ENCODE results near the gene KCMF1.

KCMF1 gene

GRCh38 chr2:85033388-85033787 lies 62.4 kb downstream of the KCMF1 start:
- Histone ChIP-seq H3K27me3 (ENCODE audit: low read length) (no peaks in the 10 kb centered on the region), H3K79me2 (ENCODE audit: insufficient read depth, low read length) (peaks cover 27% of the 10 kb centered on the region), H3F3A (ENCODE audit: insufficient read depth) (no peaks in the 10 kb centered on the region), H2AFZ (ENCODE audit: low read depth, low read length, severe bottlenecking) (no peak overlapping the region), H4K20me1 (ENCODE audit: low read depth, low read length) (peaks cover 5% of the 10 kb centered on the region; the same call in 1 of the 2 replicates), H3K9me3 (ENCODE audit: insufficient read depth, low read length) (no peaks in the 10 kb centered on the region), H3K9ac (ENCODE audit: low read length) (no peak overlapping the region), H3K4me3 (ENCODE audit: insufficient read depth, low read length, poor library complexity, severe bottlenecking) (no peak overlapping the region), H3K4me2 (ENCODE audit: low read depth, low read length, poor library complexity, severe bottlenecking) (no peak overlapping the region), H3K27ac (ENCODE audit: low read depth, low read length) (no peak overlapping the region), H3K36me3 (ENCODE audit: low read length) (peaks cover 20% of the 10 kb centered on the region; the same call in 1 of the 2 replicates), H3K9me2 (replicated peaks; ENCODE audit: insufficient read depth, low read length) (no peaks in the 10 kb centered on the region)
- no peak for TF ChIP-seq EZH2phosphoT487 (conservative IDR thresholded peaks at IDR 0.05; ENCODE audit: low read length)
- TF ChIP-seq CTCF (IDR thresholded peaks at IDR 0.05; ENCODE audit: insufficient read depth, low read length, poor library complexity, severe bottlenecking) = no peak

GRCh38 chr2:85034158-85034557 lies 63.2 kb downstream of the KCMF1 start:
- no peak overlapping the region for H3K4me3 ChIP-seq (ENCODE audit: insufficient read depth, low read length, poor library complexity, severe bottlenecking)
- H3K4me2 ChIP-seq (ENCODE audit: low read depth, low read length, poor library complexity, severe bottlenecking) = no peak overlapping the region
- no peak for TF ChIP-seq EZH2phosphoT487 (conservative IDR thresholded peaks at IDR 0.05; ENCODE audit: low read length)
- no peak for TF ChIP-seq CTCF (IDR thresholded peaks at IDR 0.05; ENCODE audit: insufficient read depth, low read length, poor library complexity, severe bottlenecking)
- peaks cover 5% of the 10 kb centered on the region; the same call in 1 of the 2 replicates for H4K20me1 ChIP-seq (ENCODE audit: low read depth, low read length)
- H3K79me2 ChIP-seq (ENCODE audit: insufficient read depth, low read length) = peaks cover 27% of the 10 kb centered on the region
- peaks cover 20% of the 10 kb centered on the region; the same call in 1 of the 2 replicates for H3K36me3 ChIP-seq (ENCODE audit: low read length)
- H3K9me2 ChIP-seq (replicated peaks; ENCODE audit: insufficient read depth, low read length) = no peaks in the 10 kb centered on the region
- H3K27me3 ChIP-seq (ENCODE audit: low read length) = no peaks in the 10 kb centered on the region
- H3K9me3 ChIP-seq (ENCODE audit: insufficient read depth, low read length) = no peaks in the 10 kb centered on the region
- no peak overlapping the region for H3K27ac ChIP-seq (ENCODE audit: low read depth, low read length)
- H3K9ac ChIP-seq (ENCODE audit: low read length) = no peak overlapping the region
- H2AFZ ChIP-seq (ENCODE audit: low read depth, low read length, severe bottlenecking) = no peak overlapping the region
- H3F3A ChIP-seq (ENCODE audit: insufficient read depth) = no peaks in the 10 kb centered on the region

GRCh38 chr2:85037622-85038021 lies 66.7 kb downstream of the KCMF1 start:
- H4K20me1 ChIP-seq (ENCODE audit: low read depth, low read length) = peaks cover 5% of the 10 kb centered on the region; the same call in 1 of the 2 replicates
- H3K79me2 ChIP-seq (ENCODE audit: insufficient read depth, low read length) = peaks cover 16% of the 10 kb centered on the region
- H3F3A ChIP-seq (ENCODE audit: insufficient read depth) = no peaks in the 10 kb centered on the region
- no peaks in the 10 kb centered on the region for H3K9me3 ChIP-seq (ENCODE audit: insufficient read depth, low read length)
- no peaks in the 10 kb centered on the region for H3K27me3 ChIP-seq (ENCODE audit: low read length)
- no peak overlapping the region for H3K9ac ChIP-seq (ENCODE audit: low read length)
- no peak overlapping the region for H3K27ac ChIP-seq (ENCODE audit: low read depth, low read length)
- peaks cover 19% of the 10 kb centered on the region for H3K36me3 ChIP-seq (ENCODE audit: low read length)
- H3K4me3 ChIP-seq (ENCODE audit: insufficient read depth, low read length, poor library complexity, severe bottlenecking) = no peak overlapping the region
- TF ChIP-seq CTCF (IDR thresholded peaks at IDR 0.05; ENCODE audit: insufficient read depth, low read length, poor library complexity, severe bottlenecking) (no peak), EZH2phosphoT487 (conservative IDR thresholded peaks at IDR 0.05; ENCODE audit: low read length) (no peak)
- no peak overlapping the region for H2AFZ ChIP-seq (ENCODE audit: low read depth, low read length, severe bottlenecking)
- H3K4me2 ChIP-seq (ENCODE audit: low read depth, low read length, poor library complexity, severe bottlenecking) = no peak overlapping the region
- no peaks in the 10 kb centered on the region for H3K9me2 ChIP-seq (replicated peaks; ENCODE audit: insufficient read depth, low read length)
